Skin epidermis (tissue), 12 donors: ENCODE results near the gene SDSL.

ENCODE experiments used
- H3K27ac ChIP-seq, 21 experiments: fragments of 200-600 bp; sonication (generic) in 11 of 21; one replicate each; pipeline ENCODE4 v1.5.0; 2020; ENCODE audit warnings: mild to moderate bottlenecking in 3 of 21, inconsistent platforms in 2 of 21, moderate library complexity in 2 of 21
- H3K4me3 ChIP-seq, 7 experiments: fragments of 200-600 bp; sonication (generic) in 2 of 7; one replicate each; pipeline ENCODE4 v1.5.0; 2020; ENCODE audit warnings: inconsistent platforms in 2 of 7, mild to moderate bottlenecking in 2 of 7, moderate library complexity in 1 of 7

The SDSL gene

GRCh38 chr12:113475451-113476175 lies 53.4 kb downstream of the SDSL start:
- Histone ChIP-seq H3K27ac (no peak overlapping the region), H3K4me3 (no peak overlapping the region)

GRCh38 chr12:113476176-113476986 lies 54.2 kb downstream of the SDSL start:
- Histone ChIP-seq H3K27ac (no peak overlapping the region), H3K4me3 (no peak overlapping the region)

DNA sequence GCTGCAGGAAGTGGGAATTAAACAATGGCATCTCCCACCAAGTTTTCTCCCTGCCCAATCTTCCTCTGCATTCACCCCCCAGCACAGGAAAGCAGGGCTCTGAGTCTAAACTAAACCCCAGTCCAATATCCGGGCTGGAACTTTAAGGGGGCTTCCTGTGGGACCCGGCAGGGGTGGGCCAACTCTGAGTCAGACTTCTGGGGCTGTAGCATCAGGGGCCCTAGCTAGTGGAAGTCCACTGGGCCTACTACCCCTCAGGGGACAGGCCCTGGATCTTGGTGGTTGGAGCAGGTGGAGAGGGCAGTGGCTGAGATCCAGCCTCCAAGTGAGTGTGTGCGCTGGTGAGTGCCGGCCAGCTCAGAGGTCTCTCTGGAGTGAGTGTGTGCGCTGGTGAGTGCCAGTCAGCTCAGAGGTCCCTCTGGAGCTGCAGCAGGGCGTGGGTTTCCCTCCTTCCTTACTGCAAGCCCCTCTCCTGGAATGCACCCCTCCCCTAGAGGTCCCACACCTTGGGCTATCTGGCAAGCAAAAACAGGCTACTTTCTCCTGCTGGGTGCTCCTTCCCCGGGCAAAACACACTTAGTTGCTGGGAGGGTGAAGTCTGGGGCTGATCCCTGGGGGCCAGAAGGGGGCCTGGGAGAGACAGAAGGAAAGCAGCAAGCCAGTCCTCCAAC lies 55.1 kb downstream of the SDSL start:
- H3K27ac ChIP-seq: no peak overlapping the region

GRCh38 chr12:113477842-113478215 lies 55.6 kb downstream of the SDSL start:
- H3K4me3 ChIP-seq: no peak overlapping the region
- H3K27ac ChIP-seq: no peak overlapping the region

More for the DNA sequence above, 55.1 kb downstream of the SDSL start:
- no peak overlapping the region for H3K4me3 ChIP-seq

- Histone ChIP-seq H3K27ac (no peak overlapping the region), H3K4me3 (no peak overlapping the region)
Measured at GRCh38 chr12:113478351-113479011, 56.3 kb downstream of the SDSL start.

- H3K4me3 ChIP-seq: no peak overlapping the region
- no peak overlapping the region for H3K27ac ChIP-seq
Measured at GRCh38 chr12:113479216-113479589, 57.0 kb downstream of the SDSL start.

- no peak overlapping the region for H3K27ac ChIP-seq
- no peak overlapping the region for H3K4me3 ChIP-seq
Measured at GRCh38 chr12:113479590-113480335, 57.6 kb downstream of the SDSL start.

GRCh38 chr12:113480336-113480971 lies 58.3 kb downstream of the SDSL start:
- Histone ChIP-seq H3K27ac (no peak overlapping the region), H3K4me3 (no peak overlapping the region)

DNA sequence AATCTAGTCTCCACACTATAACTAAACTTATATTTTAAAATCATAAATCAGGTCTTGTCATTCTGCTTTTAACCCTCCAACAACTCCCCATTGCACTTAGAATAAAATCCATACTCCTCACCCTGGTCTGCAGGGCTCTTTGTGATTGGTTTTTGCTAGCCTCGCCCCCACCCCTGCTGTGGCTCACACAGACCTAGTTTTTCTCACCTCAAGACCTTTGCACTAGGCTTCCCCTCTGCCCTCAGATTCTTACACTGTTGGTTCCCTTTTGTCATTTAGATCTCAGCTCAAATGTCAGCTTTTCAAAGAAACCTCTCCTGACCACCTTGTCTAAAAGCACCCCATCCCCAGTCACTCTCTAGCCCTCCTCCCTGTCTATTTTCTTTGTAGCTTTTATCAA lies 60.2 kb downstream of the SDSL start:
- Histone ChIP-seq H3K27ac (no peak overlapping the region), H3K4me3 (no peak overlapping the region)

GRCh38 chr12:113485330-113485729 lies 63.1 kb downstream of the SDSL start:
- Histone ChIP-seq H3K4me3 (no peak overlapping the region), H3K27ac (no peak overlapping the region)

- no peak overlapping the region for H3K4me3 ChIP-seq
- H3K27ac ChIP-seq: no peak overlapping the region
Measured at GRCh38 chr12:113486722-113487121, 64.5 kb downstream of the SDSL start.
